ENCODE measurements around the gene THSD4. TPM values are rescaled to one million over a fixed set of nuclear protein-coding genes. Genes with fewer than 3 reads are reported as not detected.

THSD4 gene
- total RNA-seq, 3 donors from 2014 or later = 18.3 to 46.2 (median 27.1) TPM

- TF ChIP-seq, protein P1, sequence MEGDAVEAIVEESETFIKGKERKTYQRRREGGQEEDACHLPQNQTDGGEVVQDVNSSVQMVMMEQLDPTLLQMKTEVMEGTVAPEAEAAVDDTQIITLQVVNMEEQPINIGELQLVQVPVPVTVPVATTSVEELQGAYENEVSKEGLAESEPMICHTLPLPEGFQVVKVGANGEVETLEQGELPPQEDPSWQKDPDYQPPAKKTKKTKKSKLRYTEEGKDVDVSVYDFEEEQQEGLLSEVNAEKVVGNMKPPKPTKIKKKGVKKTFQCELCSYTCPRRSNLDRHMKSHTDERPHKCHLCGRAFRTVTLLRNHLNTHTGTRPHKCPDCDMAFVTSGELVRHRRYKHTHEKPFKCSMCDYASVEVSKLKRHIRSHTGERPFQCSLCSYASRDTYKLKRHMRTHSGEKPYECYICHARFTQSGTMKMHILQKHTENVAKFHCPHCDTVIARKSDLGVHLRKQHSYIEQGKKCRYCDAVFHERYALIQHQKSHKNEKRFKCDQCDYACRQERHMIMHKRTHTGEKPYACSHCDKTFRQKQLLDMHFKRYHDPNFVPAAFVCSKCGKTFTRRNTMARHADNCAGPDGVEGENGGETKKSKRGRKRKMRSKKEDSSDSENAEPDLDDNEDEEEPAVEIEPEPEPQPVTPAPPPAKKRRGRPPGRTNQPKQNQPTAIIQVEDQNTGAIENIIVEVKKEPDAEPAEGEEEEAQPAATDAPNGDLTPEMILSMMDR (IDR thresholded peaks at IDR 0.05) = no peak
- no peak for DNase-seq
- H3K36me3 ChIP-seq (ENCODE audit: low read depth) = no peaks in the 10 kb centered on the region
- H3K4me3 ChIP-seq = no peak overlapping the region
- no peak for ATAC-seq
- peaks cover 22% of the 10 kb centered on the region for H3K4me1 ChIP-seq (ENCODE audit: low read depth)
- no peaks in the 10 kb centered on the region for H3K9me3 ChIP-seq
- intact Hi-C loops (cut with DNase I, micrococcal nuclease) = loop anchor here in 1 of 2 donors (10.0 kb wide), 1 partner anchor 59 kb away; no protein-coding TSS in a partner anchor
These were observed 218.6 kb downstream of the THSD4 start for GRCh38 chr15:71333839-71334238.

DNA sequence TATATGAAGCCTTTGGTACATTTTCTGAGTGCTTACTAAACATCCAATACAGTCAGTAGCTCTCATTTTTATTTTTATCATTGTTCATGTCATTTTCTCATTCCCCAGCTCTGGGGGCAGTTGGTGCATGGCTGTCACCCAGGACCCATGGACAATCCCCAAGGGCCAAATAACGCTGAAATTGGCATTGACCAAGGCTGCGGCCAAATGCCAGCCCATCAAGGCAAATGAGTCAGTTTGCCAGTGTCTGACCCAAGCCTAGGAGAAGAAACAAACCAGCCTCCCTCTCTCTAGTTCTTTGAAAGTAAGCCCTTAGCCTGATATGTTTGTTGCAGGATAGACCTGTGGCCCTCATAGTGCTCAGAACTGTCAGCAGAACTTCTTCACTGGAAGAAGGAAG is 219.2 kb downstream of the THSD4 start:
- DNase-seq (no peak), ATAC-seq (no peak)
- no peaks in the 10 kb centered on the region for H3K36me3 ChIP-seq (ENCODE audit: low read depth)
- TF ChIP-seq, protein P1 (IDR thresholded peaks at IDR 0.05) = no peak
- H3K4me3 ChIP-seq = no peak overlapping the region
- H3K4me1 ChIP-seq (ENCODE audit: low read depth) = peaks cover 16% of the 10 kb centered on the region
- intact Hi-C loops (cut with DNase I, micrococcal nuclease) = loop anchor here in 1 of 2 donors (10.0 kb wide), 1 partner anchor 60 kb away; no protein-coding TSS in a partner anchor
- H3K9me3 ChIP-seq = no peaks in the 10 kb centered on the region

DNA sequence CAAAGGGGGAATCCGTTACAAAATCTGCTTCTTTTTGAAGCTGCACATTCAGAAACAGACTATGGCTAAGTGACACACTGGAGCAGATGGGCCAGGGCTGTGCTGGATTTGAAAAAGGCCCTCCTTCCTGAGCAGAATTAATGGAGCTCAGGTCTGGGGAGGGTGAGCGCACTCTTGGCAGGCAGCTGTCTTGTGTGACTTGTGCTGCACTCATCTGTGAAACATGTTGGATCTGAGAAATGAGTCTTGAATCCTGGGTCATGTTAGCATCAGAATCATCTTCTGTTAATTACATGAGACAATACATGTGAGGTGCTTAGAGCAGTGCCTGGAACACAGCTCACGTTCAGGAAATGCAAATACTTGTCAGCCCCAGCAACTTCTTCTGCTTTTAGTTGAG is 219.6 kb downstream of the THSD4 start:
- TF ChIP-seq, protein P1 (IDR thresholded peaks at IDR 0.05) = no peak
- DNase-seq (no peak), ATAC-seq (no peak)
- no peaks in the 10 kb centered on the region for H3K9me3 ChIP-seq
- intact Hi-C loops (cut with DNase I, micrococcal nuclease) = loop anchor here in 1 of 2 donors (10.0 kb wide), 1 partner anchor 60 kb away; no protein-coding TSS in a partner anchor
- peaks cover 13% of the 10 kb centered on the region for H3K4me1 ChIP-seq (ENCODE audit: low read depth)
- H3K36me3 ChIP-seq (ENCODE audit: low read depth) = no peaks in the 10 kb centered on the region
- no peak overlapping the region for H3K4me3 ChIP-seq

DNA sequence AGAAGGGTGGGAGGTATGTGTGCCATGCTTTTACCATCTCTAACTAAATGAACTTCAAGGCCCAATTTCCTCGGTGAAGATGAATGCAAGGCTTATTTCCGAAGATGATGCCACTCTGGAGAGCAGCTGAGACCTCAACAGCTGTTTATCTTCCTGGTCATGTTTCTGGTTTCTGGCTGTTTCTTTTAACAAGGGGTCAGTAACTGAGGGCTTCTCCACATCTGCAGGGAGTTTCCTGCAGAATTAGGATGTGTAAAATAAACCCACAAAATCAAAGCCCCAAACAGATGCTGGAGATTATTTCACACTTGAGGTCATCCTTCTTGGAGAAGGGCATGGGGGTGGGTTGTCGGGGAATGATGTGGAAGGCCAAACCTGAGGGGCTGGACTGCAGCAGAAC is 220.3 kb downstream of the THSD4 start:
- peaks cover 9% of the 10 kb centered on the region for H3K4me1 ChIP-seq (ENCODE audit: low read depth)
- H3K9me3 ChIP-seq = no peaks in the 10 kb centered on the region
- no peak for ATAC-seq
- TF ChIP-seq, protein P1 (IDR thresholded peaks at IDR 0.05) = no peak
- DNase-seq = no peak
- H3K36me3 ChIP-seq (ENCODE audit: low read depth) = no peaks in the 10 kb centered on the region
- intact Hi-C loops (cut with DNase I, micrococcal nuclease) = loop anchor here in 1 of 2 donors (10.0 kb wide), 1 partner anchor 61 kb away; no protein-coding TSS in a partner anchor
- no peak overlapping the region for H3K4me3 ChIP-seq

DNA sequence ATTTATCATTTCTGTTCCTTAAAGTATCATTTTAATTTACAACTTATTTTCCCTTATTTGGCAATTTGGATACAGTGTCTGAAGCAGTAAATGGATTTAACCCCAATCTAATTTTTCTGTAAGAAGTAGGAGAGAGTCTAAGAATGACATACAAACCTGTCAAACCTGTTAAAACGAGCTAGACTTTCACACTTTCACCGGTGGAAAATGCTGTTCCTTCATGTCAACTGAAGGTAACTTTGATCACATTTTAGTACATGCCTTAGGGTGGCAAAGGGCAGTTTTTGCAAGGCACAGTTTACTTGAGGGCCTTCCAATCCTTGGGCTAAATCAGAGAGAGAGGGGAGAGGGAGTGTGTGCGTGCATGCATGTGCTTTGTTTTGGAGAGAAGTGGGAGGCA is 221.4 kb downstream of the THSD4 start:
- H3K36me3 ChIP-seq (ENCODE audit: low read depth) = no peaks in the 10 kb centered on the region
- intact Hi-C loops (cut with DNase I, micrococcal nuclease) = loop anchor here in 1 of 2 donors (10.0 kb wide), 1 partner anchor 62 kb away; no protein-coding TSS in a partner anchor
- H3K9me3 ChIP-seq = no peaks in the 10 kb centered on the region
- H3K4me1 ChIP-seq (ENCODE audit: low read depth) = peaks cover 4% of the 10 kb centered on the region
- ATAC-seq = no peak
- TF ChIP-seq, protein P1 (IDR thresholded peaks at IDR 0.05) = no peak
- no peak for DNase-seq
- H3K4me3 ChIP-seq = no peak overlapping the region

All from mucosa of descending colon (tissue), 3 donors.